ENCODE data around the gene GNL2.

DNA sequence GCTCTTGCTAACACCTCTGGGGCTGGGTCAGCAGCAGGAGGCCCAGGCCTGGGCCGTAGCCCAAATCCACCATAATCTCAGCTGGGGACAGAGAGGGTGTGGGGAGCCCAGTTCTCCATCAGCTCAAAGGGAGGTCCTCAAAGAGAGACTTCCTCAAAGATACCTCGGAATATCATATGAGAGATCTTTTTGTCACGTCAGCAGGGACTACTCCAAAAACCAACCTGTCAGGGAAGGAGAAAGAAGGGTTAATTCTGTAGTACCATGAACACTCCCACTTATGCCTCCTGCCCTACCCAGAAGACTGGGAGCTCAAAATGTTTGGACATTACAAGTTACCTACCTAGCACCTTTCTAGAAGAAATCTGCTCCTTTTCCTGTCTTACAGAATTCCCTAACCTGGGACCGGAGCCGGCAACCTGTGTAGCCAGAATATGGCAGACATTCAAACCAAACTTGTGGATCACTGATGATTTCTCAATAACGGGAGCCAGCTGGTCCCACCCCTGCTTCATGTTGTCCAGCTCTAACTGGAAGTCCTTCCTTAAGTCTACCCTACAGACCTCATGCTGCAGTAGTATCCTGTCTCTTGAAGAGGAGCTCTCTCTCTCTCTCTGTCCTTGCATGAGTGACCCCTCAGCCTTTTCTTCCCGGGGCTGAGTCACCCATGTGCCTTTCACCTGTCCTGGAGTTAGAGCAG lies 34.1 kb upstream of the GNL2 start:
- no peak for TF ChIP-seq CTCF (conservative IDR thresholded peaks at IDR 0.05)
- TF ChIP-seq EZH2 (IDR thresholded peaks at IDR 0.05; ENCODE audit: low read depth): no peak

Data from PC-9 (cell line).